ENCODE measurements around the gene KCNQ1.

Gene KCNQ1

DNA sequence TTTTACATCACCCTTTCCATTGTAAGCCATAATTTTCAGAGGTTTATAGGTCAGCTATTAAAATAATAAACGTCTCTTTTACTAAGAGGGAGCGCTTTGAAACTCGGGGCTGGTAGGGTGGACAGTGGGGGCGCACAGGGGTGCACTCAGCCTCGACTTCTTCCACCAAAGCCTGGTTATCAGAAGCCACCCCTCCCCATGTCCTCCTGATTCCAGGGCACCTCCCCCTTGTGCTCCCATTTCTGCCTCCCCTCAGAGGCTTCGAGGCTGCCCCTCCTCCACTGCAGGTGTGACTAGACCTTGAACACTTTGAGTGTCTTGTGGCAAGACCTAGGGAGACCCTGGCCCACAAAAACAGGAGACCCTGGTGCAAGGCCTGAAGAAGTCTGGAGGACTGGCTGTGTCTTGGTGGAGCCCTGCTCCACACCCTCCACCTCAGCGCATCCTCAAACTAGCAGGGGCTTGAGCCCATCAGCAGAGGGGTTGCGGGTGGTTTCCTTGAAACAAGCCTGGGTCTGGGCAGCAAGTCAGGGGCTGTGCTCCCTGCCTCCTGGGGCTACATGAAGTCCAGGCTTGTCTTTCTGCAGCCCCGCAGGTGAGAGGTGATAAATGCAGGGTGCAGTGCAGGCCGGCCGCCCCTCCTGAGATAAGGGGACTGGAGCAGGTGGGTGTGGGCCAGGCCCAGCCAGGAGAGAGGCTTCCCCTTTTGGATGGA, 437.7 kb downstream of the KCNQ1 start:
- no peak for FAIRE-seq
- DNase-seq (ENCODE audit: insufficient read length, low spot score): no peak

- DNase-seq (ENCODE audit: insufficient read length, low spot score) (no peak), FAIRE-seq (no peak)
These were observed 438.8 kb downstream of the KCNQ1 start for GRCh38 chr11:2883640-2883978.

GRCh38 chr11:2883979-2884815, 439.4 kb downstream of the KCNQ1 start:
- FAIRE-seq: no peak
- no peak for DNase-seq (ENCODE audit: insufficient read length, low spot score)

GRCh38 chr11:2885017-2885677, 440.3 kb downstream of the KCNQ1 start:
- DNase-seq (ENCODE audit: insufficient read length, low spot score) (peak; percentile 63), FAIRE-seq (no peak)

- no peak for FAIRE-seq
- DNase-seq (ENCODE audit: insufficient read length, low spot score): peak; percentile 98
These were observed 440.9 kb downstream of the KCNQ1 start, which contains the start of gene CDKN1C for GRCh38 chr11:2885678-2886081. TSS of gene CDKN1C (minus strand) at chr11:2885775. CDS start at chr11:2885456, 319 bp downstream.

GRCh38 chr11:2886191-2886894, 441.5 kb downstream of the KCNQ1 start:
- no peak for DNase-seq (ENCODE audit: insufficient read length, low spot score)
- FAIRE-seq: no peak

DNA sequence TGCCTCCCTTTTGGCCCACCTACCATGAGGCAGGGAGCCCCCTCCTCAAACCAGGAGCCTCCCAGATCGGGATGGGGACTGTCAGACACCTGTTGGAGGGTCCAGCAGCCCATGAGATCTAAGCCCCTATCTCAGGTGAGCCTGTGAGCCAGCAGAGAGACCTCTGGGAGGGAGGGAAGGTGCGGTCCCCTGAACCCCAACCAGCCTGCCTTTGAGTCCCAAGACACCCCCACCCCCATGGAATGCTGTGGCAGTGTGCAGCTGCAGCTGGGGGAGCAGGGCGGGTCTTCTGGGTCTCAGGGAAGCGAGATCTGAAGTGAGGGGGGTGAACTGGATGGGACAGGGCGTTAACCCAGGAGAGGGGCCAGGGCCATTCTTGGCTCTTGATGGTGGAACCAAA, 442.1 kb downstream of the KCNQ1 start:
- DNase-seq (ENCODE audit: insufficient read length, low spot score) (no peak), FAIRE-seq (no peak)

- DNase-seq (ENCODE audit: insufficient read length, low spot score) (no peak), FAIRE-seq (no peak)
These were observed 442.8 kb downstream of the KCNQ1 start for GRCh38 chr11:2887515-2888195.

GRCh38 chr11:2888266-2888968, 443.6 kb downstream of the KCNQ1 start:
- FAIRE-seq: peak; percentile 80
- DNase-seq (ENCODE audit: insufficient read length, low spot score): peak; percentile 84

GRCh38 chr11:2889362-2890273, 444.8 kb downstream of the KCNQ1 start:
- no peak for DNase-seq (ENCODE audit: insufficient read length, low spot score)
- no peak for FAIRE-seq

- FAIRE-seq: no peak
- no peak for DNase-seq (ENCODE audit: insufficient read length, low spot score)
These were observed 445.9 kb downstream of the KCNQ1 start for GRCh38 chr11:2890466-2891294.

- no peak for FAIRE-seq
- no peak for DNase-seq (ENCODE audit: insufficient read length, low spot score)
These were observed 446.8 kb downstream of the KCNQ1 start for GRCh38 chr11:2891326-2892214.

- DNase-seq (ENCODE audit: insufficient read length, low spot score) (no peak), FAIRE-seq (peak; percentile 26)
These were observed 447.6 kb downstream of the KCNQ1 start for GRCh38 chr11:2892215-2892966.

- DNase-seq (ENCODE audit: insufficient read length, low spot score): no peak
- no peak for FAIRE-seq
These were observed 448.2 kb downstream of the KCNQ1 start for GRCh38 chr11:2892967-2893528.

DNA sequence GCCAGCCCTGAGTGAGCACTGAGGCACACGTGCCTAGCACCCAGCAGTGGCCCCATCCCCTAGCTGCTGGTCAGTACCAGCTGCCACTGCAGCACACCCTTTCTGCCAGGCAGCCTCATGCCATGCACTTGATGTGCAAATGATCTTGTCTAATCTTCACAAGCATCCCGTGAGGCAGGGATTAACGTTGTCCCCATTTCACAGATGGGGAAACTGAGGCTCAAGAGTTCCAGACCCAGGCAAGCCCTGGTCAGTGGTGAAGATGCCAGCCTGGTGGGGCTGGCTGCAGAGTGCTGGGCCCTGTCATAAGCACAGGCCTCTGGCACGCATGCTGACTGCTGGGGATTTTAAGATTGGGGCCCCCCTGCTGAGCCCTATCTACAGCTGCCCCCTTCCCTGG, 449.1 kb downstream of the KCNQ1 start:
- FAIRE-seq: no peak
- no peak for DNase-seq (ENCODE audit: insufficient read length, low spot score)

GRCh38 chr11:2896047-2896446, 451.2 kb downstream of the KCNQ1 start:
- no peak for DNase-seq (ENCODE audit: insufficient read length, low spot score)
- FAIRE-seq: no peak
